ENCODE measurements around the gene SETD4.

- no peak for TF ChIP-seq POLR2A (IDR thresholded peaks at IDR 0.05)
- TF ChIP-seq CTCF (IDR thresholded peaks at IDR 0.05): no peak
These were observed 19.3 kb upstream of the SETD4 start for GRCh38 chr21:36079671-36080070.
